HT-29 (cell line): ENCODE results near the gene POU2AF3. TPM values are rescaled to one million over a fixed set of nuclear protein-coding genes. Genes with fewer than 3 reads are reported as not detected.
"Not testable (repeated sequence)": the region's sequence is repeated elsewhere in the genome, so short reads cannot be mapped to it uniquely, and the experiment has no call there.

Experiments used
- DNase-seq: peaks from one replicate; pipeline ENCODE4 v3.0.0-alpha.2; 2015; ENCODE audit warnings: low spot score
- total RNA-seq: library from RNA; depleted of rRNA; stranded (reverse); fragments of >200 nt; shearing (Covaris generic); gene quantifications from 2 replicates; pipeline ENCODE4 v1.2.3, GENCODE V29; 2014; rRNA removed

Gene POU2AF3
- 14.5 and 23.0 TPM in 2 replicates for total RNA-seq

GRCh38 chr11:111298413-111299100 lies at the start of gene POU2AF3:
Gene POU2AF3 (plus strand): TSS chr11:111298546. CDS start chr11:111298582, 36 bp downstream.
- no peak for DNase-seq

DNA sequence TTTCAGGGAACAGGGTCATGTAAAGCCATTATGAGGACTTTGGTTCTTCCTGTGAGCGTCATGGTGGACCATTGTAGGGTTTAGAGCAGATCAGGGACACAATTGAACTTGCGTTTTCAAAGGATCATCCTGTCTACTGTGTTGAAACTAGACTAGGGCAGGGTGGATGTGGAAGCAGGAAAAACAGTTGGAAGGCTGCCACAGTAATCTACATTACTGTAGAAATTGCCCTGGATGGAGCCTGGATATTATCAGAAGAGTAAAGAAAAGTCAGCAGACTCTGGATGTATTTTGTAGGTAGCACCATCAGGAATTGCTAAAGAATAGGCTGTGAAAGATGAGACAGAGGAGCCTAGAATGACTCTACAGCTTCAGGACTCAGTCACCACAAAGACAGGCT lies 47.4 kb upstream of the POU2AF3 start:
- DNase-seq: no peak

- no peak for DNase-seq
Observed at GRCh38 chr11:111253131-111253530, 45.2 kb upstream of the POU2AF3 start.

DNA sequence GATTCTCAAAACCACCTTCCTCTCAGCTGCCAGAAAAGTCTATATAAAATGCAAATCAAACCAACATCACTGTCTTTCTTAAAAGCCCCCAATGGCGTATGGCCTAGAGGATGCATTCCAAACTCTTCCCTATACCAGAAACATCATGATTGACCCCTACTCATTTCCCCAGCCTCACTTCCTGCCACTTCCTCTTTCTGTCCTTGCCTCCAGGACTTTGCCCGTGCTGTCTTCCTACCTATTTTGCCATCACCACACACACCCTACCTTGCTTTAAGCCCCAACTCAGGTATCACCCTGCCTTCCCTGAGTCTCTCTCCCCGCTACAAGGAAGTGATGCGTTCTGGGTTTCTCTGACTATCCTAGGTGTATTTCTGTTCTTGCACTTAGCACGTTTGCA lies 44.7 kb upstream of the POU2AF3 start:
- no peak for DNase-seq

DNA sequence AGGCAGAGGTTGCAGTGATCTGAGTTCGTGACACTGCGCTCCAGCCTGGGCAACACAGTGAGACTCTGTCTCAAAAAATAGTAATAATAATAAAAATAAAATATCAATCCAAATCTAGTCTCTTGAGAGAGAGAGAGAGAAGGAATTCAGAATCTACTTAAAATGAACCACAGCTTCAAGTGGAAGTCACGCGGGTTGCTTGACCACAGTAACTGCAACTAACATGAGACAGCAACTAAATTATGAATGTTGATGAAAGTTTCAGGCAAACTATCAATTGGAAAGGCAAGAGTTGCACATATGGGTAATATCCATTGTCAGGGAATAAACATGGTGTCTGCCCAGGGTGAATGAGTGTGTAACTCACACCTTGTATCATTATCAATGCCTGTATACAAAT lies 40.3 kb upstream of the POU2AF3 start:
- no peak for DNase-seq

- DNase-seq: no peak
Observed at GRCh38 chr11:111259896-111260295, 38.5 kb upstream of the POU2AF3 start.

- DNase-seq: no peak
Observed at GRCh38 chr11:111260811-111261210, 37.5 kb upstream of the POU2AF3 start.

- DNase-seq: no peak
Observed at GRCh38 chr11:111264646-111265045, 33.7 kb upstream of the POU2AF3 start.

DNA sequence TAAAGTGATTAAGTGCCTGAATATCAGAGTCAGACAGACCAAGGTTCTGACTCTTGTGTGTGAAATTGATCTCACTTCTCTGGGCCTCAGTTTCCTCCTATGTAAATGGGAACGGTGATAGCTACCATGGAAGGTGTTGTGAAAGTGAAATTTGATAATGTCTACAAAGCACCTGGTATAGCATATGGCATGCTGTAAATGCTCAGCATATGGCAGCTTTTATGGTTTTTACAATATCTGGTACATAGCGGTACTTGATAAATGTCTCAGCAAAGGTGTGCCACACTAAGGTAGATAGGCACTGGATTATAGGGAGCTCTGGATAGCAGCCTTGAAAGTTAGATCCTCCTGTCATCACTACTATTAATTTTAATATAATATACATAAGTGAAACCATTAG lies 32.9 kb upstream of the POU2AF3 start:
- no peak for DNase-seq

DNA sequence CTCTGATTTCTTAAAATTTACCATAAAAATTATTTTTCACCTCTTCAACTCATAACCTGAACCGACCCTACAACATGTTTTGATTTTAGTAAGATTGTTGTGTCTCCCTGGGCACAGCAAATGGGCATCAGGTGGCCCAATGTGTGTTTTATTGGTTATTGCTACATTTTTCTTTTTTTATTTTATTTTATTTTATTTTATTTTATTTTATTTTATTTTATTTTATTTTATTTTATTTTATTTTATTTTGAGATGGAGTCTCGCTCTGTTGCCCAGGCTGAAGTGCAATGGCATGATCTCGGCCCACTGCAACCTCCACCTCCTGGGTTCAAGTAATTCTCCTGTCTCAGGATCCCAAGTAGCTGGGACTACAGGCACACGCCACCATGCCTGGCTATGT lies 30.0 kb upstream of the POU2AF3 start:
- not testable (repeated sequence) for DNase-seq

- no peak for DNase-seq
Observed at GRCh38 chr11:111269146-111269868, 29.0 kb upstream of the POU2AF3 start.

- DNase-seq: no peak
Observed at GRCh38 chr11:111272420-111272819, 25.9 kb upstream of the POU2AF3 start.

- no peak for DNase-seq
Observed at GRCh38 chr11:111282562-111283075, 15.7 kb upstream of the POU2AF3 start.

DNA sequence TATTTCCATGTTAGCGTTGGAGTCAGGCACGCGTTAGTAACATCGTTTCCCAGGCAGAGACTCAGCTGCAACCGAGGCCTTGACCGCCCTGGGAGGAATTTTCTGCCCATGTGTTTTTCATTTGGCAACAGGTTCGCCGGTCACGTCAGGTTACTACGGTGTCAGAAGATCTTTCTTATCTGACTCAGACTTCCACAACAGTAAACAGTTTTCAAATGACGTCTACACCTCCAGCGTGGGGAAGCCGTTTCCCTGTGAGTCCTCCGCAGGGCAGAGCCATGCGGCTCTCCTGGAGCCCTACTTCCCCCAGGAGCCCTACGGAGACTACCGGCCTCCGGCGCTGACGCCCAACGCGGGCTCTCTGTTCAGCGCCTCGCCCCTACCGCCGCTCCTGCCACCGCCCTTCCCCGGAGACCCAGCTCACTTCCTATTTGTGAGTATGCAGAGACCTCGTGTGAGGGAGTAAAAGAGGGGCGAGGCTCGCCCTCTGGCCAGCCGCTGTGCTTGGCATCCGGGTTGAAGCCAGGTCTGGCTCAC lies 14.3 kb upstream of the POU2AF3 start:
- peak; percentile 63 for DNase-seq

DNA sequence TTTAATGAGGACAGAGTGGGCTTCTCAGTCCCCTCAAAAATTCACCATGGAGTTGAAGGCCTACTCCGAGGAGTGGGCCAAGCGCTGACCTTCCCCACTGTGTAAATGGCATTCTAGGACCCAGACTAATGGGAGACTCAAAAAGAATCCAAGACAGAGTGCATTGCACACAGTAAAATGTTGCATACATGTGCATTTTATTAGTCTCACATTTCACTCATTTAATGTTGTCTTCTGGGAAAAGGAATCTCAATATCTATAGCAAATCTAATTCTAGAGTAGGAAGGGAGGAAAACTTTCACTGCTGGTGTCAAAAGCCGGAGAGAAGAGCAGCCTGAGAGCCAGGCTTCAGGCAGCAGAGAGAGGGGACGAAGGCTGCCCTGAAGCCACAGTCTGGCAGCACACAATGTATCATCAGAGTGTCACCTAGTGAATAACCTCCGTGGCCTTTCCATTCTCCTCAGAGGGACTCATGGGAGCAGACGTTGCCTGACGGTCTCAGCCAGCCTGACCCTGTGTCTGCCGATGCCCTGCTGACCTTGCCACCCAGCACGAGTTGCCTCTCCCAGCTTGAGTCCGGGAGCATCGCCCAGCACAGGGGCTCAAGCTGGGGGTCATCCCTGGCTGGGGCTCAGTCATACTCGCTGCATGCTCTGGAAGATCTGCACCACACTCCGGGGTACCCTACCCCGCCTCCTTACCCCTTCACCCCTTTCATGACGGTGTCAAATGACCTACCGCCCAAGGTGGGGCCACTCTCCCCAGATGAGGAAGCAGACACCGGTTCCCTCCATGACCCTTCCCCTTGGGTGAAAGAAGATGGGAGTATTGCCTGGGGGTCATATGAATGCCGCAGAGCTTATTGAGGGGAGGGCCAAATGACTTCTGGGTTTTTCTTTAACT lies 12.9 kb upstream of the POU2AF3 start:
- DNase-seq: no peak

DNA sequence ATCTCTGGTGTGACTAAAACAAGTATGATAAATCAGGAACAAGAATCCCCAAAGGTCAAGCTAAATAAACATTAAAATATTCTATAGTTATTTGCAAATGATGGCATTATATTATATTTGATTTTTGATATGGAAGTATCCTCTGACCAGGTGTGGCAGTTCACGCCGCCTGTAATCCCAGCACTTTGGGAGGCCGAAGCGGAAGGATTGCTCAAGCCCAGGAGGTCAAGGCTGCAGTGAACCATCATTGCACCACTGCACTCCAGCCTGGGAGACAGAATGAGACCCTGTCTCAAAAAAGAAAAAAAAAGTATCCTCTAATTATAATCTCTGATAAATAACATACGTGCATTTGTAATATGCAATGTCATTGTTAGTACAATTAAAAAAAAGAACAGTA lies 6.6 kb upstream of the POU2AF3 start:
- DNase-seq: no peak

DNA sequence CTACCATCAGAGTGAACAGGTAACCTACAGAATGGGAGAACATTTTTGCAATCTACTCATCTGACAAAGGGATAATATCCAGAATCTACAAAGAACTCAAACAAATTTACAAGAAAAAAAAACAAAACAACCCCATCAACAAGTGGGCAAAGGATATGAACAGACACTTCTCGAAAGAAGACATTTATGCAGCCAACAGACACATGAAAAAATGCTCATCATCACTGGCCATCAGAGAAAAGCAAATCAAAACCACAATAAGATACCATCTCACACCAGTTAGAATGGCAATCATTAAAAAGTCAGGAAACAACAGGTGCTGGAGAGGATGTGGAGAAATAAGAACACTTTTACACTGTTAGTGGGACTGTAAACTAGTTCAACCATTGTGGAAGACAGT lies 5.9 kb upstream of the POU2AF3 start:
- not testable (repeated sequence) for DNase-seq

- DNase-seq: no peak
Observed at GRCh38 chr11:111296196-111296595, 2.1 kb upstream of the POU2AF3 start.

- no peak for DNase-seq
Observed at GRCh38 chr11:111297696-111298095, 650 bp upstream of the POU2AF3 start.

DNA sequence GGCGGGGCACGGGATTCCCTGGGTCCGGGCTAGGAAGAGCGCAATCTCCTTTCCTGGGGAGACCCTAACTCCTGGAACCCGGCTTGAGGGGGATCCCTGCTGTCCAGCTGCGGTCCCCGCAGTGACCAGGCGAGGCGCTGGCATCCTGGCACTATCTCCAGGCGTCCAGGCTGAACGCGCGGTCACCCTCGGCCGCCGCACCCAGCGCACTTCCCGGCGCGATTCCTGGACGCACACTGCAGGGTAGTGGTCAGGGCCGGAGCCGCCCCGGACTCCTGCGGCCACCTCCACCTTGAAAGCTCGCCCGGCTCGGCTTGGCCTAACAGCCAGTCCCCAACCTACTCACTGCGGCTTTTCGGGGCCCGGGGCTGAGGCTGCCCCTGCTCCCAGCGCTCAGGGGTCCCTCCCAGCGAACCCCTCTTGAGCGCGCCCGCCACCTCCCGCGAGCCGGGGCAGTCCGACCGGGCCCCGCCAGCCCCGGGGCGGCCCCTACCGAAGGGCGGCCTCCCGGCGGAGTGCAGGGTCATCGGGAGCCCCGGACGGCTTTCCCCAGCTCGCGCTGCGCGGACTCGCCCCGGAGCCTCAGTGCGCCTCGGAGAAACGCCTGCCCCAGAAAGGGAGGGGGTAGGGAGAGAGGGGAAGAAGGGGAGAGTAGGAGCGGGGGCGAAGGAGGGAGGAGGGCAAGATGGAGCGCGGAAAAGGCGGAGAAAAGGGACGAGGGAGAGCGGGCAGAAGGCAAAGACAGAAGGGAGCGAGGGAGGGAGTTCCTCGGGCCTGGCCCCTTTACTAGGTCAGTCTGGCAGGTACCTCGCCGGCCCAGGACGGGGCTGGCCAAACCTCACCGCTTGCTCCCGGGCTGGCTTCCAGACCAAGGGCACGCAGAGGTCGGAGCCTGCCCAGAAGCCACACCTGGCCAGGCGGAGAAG lies 1.0 kb downstream of the POU2AF3 start:
- DNase-seq: peak; percentile 78

DNA sequence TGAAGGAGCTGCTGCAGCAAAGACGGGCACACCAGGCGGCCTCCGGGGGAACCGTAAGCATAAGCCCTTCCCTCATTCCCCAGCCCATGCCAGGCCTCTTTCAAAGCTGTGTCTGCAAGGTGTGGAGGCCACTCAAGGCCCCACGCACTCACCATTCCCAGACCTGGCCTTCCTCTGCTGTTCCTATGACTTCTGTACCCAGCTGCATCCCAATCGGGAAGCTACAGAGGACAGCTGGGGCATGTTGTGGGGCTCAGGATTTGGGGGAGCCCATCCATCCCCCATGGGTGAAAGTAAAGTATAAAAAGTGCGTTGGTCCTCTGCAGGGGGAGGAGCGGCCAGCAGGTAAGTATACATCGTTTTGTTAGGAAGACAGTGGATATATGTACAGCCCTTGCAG lies 2.2 kb downstream of the POU2AF3 start:
- DNase-seq: no peak
